Naive B cell (primary cell): Measurements from ENCODE around the gene KRT32. TPM values are rescaled to one million over a fixed set of nuclear protein-coding genes. Genes with fewer than 3 reads are reported as not detected.
"Not testable (repeated sequence)": the region's sequence is repeated elsewhere in the genome, so short reads cannot be mapped to it uniquely, and the experiment has no call there.

ENCODE experiments used
- ATAC-seq, 2 donors: fragments of 150-1000 bp; cut with Tn5 transposase; 2 replicates each; pipeline ENCODE4 v1.10.0; 2021; ENCODE audit warnings: low read depth in 2 of 2, mild to moderate bottlenecking in 2 of 2, moderate library complexity in 2 of 2
- DNase-seq: peaks from one replicate; pipeline ENCODE4 v3.0.0; 2022
- H3K27ac Mint-ChIP-seq, 6 donors: one replicate each; pipeline ENCODE4 v1.8.0; 2020 to 2022; ENCODE audit warnings: mild to moderate bottlenecking in 6 of 6, mixed read lengths in 6 of 6, moderate library complexity in 5 of 6, inconsistent platforms in 2 of 6
- H3K27me3 Mint-ChIP-seq, 3 donors: one replicate each; pipeline ENCODE4 v1.8.0; 2021 to 2022; ENCODE audit warnings: mixed read lengths in 3 of 3, mild to moderate bottlenecking in 1 of 3
- H3K36me3 Mint-ChIP-seq, 2 donors: one replicate each; pipeline ENCODE4 v1.8.0; 2020 to 2022; ENCODE audit warnings: mixed read lengths in 2 of 2, inconsistent platforms in 1 of 2, mild to moderate bottlenecking in 1 of 2
- H3K4me1 Mint-ChIP-seq, 3 donors: one replicate each; pipeline ENCODE4 v1.8.0; 2020 to 2022; ENCODE audit warnings: mixed read lengths in 3 of 3, inconsistent platforms in 1 of 3, mild to moderate bottlenecking in 1 of 3, moderate library complexity in 1 of 3
- H3K4me3 Mint-ChIP-seq, 8 donors: one replicate each; pipeline ENCODE4 v1.8.0; 2020 to 2022; ENCODE audit warnings: mild to moderate bottlenecking in 8 of 8, mixed read lengths in 8 of 8, moderate library complexity in 8 of 8, inconsistent platforms in 2 of 8
- H3K9me3 Mint-ChIP-seq, 7 donors: one replicate each; pipeline ENCODE4 v1.8.0; 2020 to 2022; ENCODE audit warnings: mixed read lengths in 7 of 7, mild to moderate bottlenecking in 5 of 7, inconsistent platforms in 2 of 7, moderate library complexity in 1 of 7
- polyA plus RNA-seq, 6 donors: library from polyadenylated mRNA; unstranded; fragments of 300-500 nt; fragmentation: Illumina TruSeq; gene quantifications; one replicate each; pipeline ENCODE4 v1.2.3, GENCODE V29; 2021; ENCODE audit warnings: low read depth in 6 of 6

Gene KRT32
- polyA plus RNA-seq, 6 donors from 2014 or later: not detected

DNA sequence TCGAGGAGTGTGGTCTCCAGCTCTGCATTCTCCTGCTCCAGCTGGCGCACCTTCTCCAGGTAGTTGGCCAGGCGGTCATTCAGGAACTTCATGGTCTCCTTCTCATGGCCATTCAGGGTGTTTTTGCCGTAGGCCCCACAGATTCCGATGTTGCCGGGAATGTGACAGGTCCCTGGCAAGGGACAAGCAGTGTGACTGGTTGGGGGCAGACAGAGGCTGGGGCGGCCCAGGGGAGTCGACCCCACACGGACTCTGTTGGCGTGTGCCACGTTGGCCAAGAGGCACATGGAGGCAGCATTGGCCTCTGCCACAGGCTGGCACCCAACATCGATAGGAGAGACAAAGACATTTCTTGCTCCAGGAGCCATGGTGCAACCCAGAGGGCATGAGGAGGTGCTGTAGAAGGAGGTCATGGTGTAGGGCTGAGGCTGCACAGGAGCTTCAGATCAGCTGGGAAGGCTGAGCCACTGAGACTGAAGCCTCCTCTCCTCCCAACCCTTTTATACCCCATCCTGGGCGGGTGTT lies 43.0 kb downstream of the KRT32 start, which contains the start of gene KRT37:
Gene KRT37 (minus strand): TSS at position 475 of the 525 bp plus-strand sequence. CDS start 62 bp downstream, at position 413.
- ATAC-seq (no peak), DNase-seq (no peak)
- no peak within 1 kb of the TSS for H3K4me3 Mint-ChIP-seq
- H3K4me1 Mint-ChIP-seq: no peaks in the 10 kb centered on the region
- no peaks in the 10 kb centered on the region for H3K36me3 Mint-ChIP-seq
- peaks cover 20 to 35% (median 33%) of the 10 kb centered on the region in 3 donors for H3K27me3 Mint-ChIP-seq
- no peak within 1 kb of the TSS for H3K27ac Mint-ChIP-seq
- H3K9me3 Mint-ChIP-seq: peaks cover 0 to 2% (median 0%) of the 10 kb centered on the region in 7 donors

DNA sequence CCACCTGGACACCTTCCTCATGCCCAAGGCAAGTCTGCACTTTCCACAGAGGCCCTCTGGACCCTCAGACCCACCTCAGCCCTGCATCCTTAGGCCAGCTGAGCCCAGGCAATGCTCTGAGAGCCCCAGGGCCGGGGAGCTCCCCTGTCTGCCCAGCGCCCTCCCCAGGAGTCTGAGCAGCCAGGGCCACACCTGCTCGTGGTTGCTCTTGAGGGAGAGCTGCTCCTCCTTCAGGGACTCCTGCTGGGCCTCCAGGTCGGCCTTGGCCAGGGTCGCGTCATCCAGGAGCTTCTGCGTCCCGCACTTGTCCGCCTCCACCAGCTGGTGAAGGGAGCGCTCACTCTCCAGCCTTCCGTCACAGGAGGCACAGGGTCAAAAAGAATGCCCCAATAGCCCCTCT lies 44.6 kb downstream of the KRT32 start:
- H3K27me3 Mint-ChIP-seq: peaks cover 18 to 26% (median 20%) of the 10 kb centered on the region in 3 donors
- H3K9me3 Mint-ChIP-seq, H3K4me1 Mint-ChIP-seq, H3K27ac Mint-ChIP-seq, ATAC-seq, H3K36me3 Mint-ChIP-seq, H3K4me3 Mint-ChIP-seq, DNase-seq: not testable (repeated sequence)

DNA sequence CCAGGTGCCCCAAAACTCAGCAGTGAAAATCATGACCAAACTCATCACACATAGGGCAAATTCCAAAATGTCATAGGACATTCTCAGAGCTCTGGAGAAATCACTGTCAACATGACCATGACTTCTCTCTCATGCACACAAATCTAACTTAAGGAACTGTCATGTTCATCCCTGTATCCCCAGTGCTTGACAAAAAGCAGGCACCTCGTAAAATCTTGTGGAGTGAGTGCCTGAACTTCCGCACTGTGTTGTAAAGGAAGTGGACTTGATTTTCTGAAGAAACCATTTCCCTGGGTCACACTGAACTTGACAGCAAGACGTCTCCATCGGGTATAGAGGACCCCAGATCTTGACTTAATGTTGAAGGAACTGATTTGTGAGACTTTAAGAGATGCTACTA lies 45.6 kb downstream of the KRT32 start:
- Mint-ChIP-seq H3K27ac (no peak overlapping the region), H3K4me1 (peaks cover 6 to 9% (median 9%) of the 10 kb centered on the region in 3 donors), H3K27me3 (peaks cover 17 to 26% (median 18%) of the 10 kb centered on the region in 3 donors), H3K9me3 (peaks cover 0 to 2% (median 0%) of the 10 kb centered on the region in 7 donors), H3K36me3 (no peaks in the 10 kb centered on the region), H3K4me3 (peak overlapping the region in 1 of 8 donors; percentile 51)
- ATAC-seq: no peak
- DNase-seq: no peak

DNA sequence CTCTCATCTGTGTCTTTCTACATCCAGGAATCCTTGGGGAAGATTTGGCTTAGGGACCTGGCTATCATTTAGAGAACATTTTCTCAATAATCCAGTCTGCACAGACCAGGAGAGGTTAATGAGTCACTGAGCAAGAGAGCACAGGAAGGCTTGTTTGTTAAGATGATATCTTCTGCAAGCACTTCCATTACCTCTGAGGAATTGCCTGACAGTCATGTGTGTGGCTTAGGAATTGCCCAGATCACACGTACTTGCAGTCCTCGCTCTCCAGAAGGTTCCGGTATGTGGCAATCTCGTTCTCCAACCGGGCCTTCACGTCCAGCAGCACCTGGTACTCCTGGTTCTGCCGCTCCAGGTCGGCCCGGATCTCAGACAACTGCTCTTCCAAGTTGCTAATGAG lies 46.1 kb downstream of the KRT32 start:
- peaks cover 0 to 2% (median 0%) of the 10 kb centered on the region in 7 donors for H3K9me3 Mint-ChIP-seq
- H3K4me3 Mint-ChIP-seq: no peak overlapping the region
- DNase-seq (no peak), ATAC-seq (no peak)
- peaks cover 17 to 26% (median 18%) of the 10 kb centered on the region in 3 donors for H3K27me3 Mint-ChIP-seq
- H3K36me3 Mint-ChIP-seq: no peaks in the 10 kb centered on the region
- H3K4me1 Mint-ChIP-seq: peaks cover 6 to 9% (median 9%) of the 10 kb centered on the region in 3 donors
- no peak overlapping the region for H3K27ac Mint-ChIP-seq

DNA sequence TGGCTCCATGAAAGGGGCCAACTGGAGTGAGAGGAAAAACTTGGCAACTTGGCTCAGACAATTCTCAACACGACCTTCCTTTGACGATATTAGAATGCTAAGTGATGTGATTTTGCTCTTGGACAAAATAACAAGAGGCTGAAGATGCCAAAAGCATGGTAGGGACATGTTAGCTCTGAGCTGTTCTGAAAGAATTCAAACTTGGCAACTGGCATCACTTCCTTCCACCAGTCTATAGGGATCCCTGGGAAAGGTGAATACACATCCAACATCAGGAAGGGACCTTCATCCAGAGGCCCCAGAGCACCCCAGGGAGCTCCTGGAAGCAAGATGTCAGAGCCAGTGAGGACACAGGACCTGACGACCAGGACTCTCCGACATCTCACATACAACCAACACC lies 47.1 kb downstream of the KRT32 start:
- Mint-ChIP-seq H3K4me1 (peaks cover 6 to 9% (median 9%) of the 10 kb centered on the region in 3 donors), H3K27me3 (peaks cover 14 to 26% (median 21%) of the 10 kb centered on the region in 3 donors), H3K9me3 (peaks cover 0 to 2% (median 0%) of the 10 kb centered on the region in 7 donors), H3K4me3 (no peak overlapping the region), H3K36me3 (no peaks in the 10 kb centered on the region), H3K27ac (no peak overlapping the region)
- ATAC-seq (no peak), DNase-seq (no peak)

DNA sequence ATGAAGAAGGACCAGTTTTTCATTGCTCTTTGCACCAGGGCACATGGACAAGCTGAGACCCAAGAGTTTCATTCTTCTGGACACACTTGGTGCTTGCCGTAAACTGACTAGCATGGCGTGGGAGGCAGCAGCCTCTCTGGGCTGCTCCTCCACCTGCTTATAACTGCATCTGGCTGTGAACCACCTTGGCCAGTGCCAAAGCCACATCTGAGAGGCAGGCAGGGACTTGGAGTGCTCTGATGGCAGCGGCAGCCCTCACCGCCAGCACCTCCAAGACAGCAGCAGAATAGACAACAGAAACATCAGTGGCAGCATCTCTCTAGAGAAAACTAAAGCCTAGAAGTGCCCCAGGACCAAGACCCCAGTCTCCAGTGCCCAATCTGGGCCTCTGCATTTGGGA lies 47.5 kb downstream of the KRT32 start:
- no peaks in the 10 kb centered on the region for H3K36me3 Mint-ChIP-seq
- no peak overlapping the region for H3K27ac Mint-ChIP-seq
- peaks cover 12 to 28% (median 24%) of the 10 kb centered on the region in 3 donors for H3K27me3 Mint-ChIP-seq
- peaks cover 0 to 2% (median 0%) of the 10 kb centered on the region in 7 donors for H3K9me3 Mint-ChIP-seq
- no peak overlapping the region for H3K4me3 Mint-ChIP-seq
- DNase-seq (no peak), ATAC-seq (no peak)
- peaks cover 6 to 9% (median 9%) of the 10 kb centered on the region in 3 donors for H3K4me1 Mint-ChIP-seq

DNA sequence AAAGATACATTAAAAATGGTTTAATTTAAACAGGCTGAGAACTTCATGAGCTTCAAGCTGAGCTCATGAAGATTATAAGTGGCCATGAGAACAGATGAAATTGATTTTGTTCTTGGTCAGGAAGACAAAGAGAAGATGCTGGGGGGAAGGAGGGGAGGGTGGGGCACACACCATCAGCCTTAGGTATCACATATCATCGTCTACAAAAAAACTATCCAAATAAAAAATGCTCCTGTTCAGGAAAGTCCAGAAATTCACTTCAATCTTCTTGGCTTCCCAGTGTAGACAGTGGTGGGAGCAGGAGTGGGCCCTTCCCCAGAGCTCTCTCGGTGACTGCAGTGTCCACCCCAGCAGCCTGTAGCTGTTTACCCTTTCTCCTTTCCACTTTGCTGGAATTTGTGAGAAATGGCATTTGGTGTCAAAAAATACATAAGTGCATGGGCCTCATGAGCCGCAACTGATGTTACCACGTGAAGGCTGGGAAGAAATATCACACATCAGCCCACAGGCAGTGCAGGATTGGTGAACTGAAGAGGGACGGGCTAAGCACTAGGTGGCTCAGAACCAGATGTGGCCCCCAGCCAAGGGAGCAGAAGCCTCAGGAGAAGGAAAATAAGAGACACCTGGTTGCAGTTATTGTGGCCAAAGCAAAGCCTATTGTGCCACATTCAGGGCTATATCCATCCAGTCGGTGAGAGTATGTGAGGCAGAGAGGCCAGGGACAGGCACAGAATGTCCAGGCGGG lies 48.9 kb downstream of the KRT32 start:
- H3K27ac Mint-ChIP-seq: peak overlapping the region in 1 of 6 donors; percentile 86
- peaks cover 17 to 39% (median 26%) of the 10 kb centered on the region in 3 donors for H3K27me3 Mint-ChIP-seq
- H3K4me3 Mint-ChIP-seq: no peak overlapping the region
- no peaks in the 10 kb centered on the region for H3K36me3 Mint-ChIP-seq
- DNase-seq (no peak), ATAC-seq (no peak)
- H3K4me1 Mint-ChIP-seq: peaks cover 6 to 9% (median 9%) of the 10 kb centered on the region in 3 donors
- H3K9me3 Mint-ChIP-seq: no peaks in the 10 kb centered on the region

DNA sequence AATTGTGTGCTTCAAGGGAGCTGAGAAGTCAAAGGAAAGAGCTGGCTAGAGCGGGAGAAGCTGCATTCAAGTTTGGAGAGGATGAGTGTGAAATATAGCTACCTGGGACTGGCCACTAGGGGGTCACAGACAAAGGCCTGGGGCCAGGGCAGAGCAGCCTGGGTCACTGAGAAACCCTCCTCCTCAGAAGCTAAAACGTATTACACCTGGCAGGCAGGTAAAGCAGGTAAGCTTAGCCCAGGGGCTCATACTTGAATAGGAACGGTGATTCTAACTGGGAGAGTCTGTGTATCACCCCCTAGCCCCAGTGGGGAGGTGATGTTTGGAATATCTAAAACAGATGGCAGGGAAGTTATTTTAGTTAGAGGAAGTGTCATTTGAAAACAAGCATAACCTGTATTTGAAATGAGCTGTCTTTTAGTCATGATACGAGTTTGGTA lies 49.6 kb downstream of the KRT32 start:
- Mint-ChIP-seq H3K27ac (peak overlapping the region in 1 of 6 donors; percentile 86), H3K9me3 (no peaks in the 10 kb centered on the region), H3K36me3 (no peaks in the 10 kb centered on the region), H3K4me1 (peaks cover 6 to 9% (median 9%) of the 10 kb centered on the region in 3 donors), H3K4me3 (peak overlapping the region in 1 of 8 donors; percentile 51), H3K27me3 (peaks cover 17 to 35% (median 20%) of the 10 kb centered on the region in 3 donors)
- peak; percentile 3 for DNase-seq
- ATAC-seq: peak; percentile 43 to 47

DNA sequence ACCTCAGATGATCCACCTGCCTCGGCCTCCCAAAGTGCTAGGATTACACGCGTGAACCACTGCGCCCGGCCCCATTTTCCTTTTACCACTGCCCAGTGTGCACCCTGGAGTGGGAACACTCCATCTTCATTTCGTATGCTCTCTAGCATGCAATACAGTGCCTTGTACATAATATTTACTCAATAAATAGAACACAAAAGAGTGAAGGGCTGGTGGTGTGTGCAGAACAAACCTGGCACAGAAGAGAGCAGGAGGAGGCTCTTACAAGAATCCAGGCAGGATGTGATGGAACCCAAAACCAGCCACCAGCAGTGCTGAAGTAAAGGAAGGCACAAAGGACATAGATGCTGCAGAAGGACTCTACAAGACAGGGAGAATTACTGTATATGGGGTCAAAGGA lies 50.1 kb downstream of the KRT32 start:
- H3K4me3 Mint-ChIP-seq: no peak overlapping the region
- DNase-seq (no peak), ATAC-seq (no peak)
- H3K27ac Mint-ChIP-seq: no peak overlapping the region
- peaks cover 17 to 39% (median 25%) of the 10 kb centered on the region in 3 donors for H3K27me3 Mint-ChIP-seq
- peaks cover 6 to 9% (median 9%) of the 10 kb centered on the region in 3 donors for H3K4me1 Mint-ChIP-seq
- H3K9me3 Mint-ChIP-seq: no peaks in the 10 kb centered on the region
- H3K36me3 Mint-ChIP-seq: no peaks in the 10 kb centered on the region

DNA sequence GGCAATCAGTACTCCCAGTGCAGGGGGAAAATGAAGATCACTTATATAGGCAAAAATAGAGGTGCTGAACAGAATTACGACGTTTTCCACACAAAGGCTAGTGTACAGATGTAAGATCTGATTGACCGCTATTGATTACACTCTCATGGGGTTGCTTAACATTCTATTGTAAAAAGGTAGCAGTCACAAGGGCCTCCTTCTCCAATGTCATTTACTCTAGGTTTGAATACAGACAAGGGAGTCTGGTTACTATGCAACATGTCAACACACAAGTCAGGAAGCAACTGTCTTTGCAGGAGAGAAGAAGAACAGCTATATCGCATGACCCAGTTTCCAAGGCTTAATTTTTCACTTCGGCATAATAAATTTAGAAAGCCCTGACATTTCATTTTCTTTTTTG lies 50.7 kb downstream of the KRT32 start:
- DNase-seq (no peak), ATAC-seq (no peak)
- no peak overlapping the region for H3K4me3 Mint-ChIP-seq
- peak overlapping the region in 1 of 6 donors; percentile 34 for H3K27ac Mint-ChIP-seq
- H3K27me3 Mint-ChIP-seq: peaks cover 15 to 44% (median 29%) of the 10 kb centered on the region in 3 donors
- H3K9me3 Mint-ChIP-seq: no peaks in the 10 kb centered on the region
- H3K36me3 Mint-ChIP-seq: no peaks in the 10 kb centered on the region
- peaks cover 6 to 9% (median 9%) of the 10 kb centered on the region in 3 donors for H3K4me1 Mint-ChIP-seq

DNA sequence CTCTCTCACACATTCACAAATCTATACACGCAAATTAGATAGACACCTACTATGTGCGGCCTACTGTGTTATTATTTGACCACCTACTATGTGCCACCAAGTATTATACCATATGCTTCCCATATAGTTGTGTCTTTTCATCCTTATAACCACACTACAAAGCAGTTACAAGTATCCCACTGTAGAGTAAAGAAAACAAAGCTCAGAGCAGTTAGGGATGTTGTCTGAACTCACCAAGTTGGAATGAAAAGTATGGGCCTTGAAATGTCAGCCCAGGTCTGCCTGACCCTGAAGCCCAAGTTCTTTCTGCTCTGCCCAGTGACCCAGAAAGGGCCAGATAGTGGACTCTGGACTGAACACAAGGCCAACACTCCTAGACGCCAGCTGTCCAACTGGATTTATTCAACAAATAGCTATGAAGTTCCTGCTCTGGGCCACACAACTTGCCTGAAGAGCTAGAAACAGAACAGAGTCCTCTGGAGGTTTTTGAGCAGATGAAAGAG lies 51.3 kb downstream of the KRT32 start:
- DNase-seq (no peak), ATAC-seq (no peak)
- H3K9me3 Mint-ChIP-seq: peaks cover 0 to under 1% (median 0%) of the 10 kb centered on the region in 7 donors
- no peak overlapping the region for H3K4me3 Mint-ChIP-seq
- peaks cover 6 to 9% (median 9%) of the 10 kb centered on the region in 3 donors for H3K4me1 Mint-ChIP-seq
- peaks cover 12 to 41% (median 29%) of the 10 kb centered on the region in 3 donors for H3K27me3 Mint-ChIP-seq
- H3K27ac Mint-ChIP-seq: no peak overlapping the region
- no peaks in the 10 kb centered on the region for H3K36me3 Mint-ChIP-seq

DNA sequence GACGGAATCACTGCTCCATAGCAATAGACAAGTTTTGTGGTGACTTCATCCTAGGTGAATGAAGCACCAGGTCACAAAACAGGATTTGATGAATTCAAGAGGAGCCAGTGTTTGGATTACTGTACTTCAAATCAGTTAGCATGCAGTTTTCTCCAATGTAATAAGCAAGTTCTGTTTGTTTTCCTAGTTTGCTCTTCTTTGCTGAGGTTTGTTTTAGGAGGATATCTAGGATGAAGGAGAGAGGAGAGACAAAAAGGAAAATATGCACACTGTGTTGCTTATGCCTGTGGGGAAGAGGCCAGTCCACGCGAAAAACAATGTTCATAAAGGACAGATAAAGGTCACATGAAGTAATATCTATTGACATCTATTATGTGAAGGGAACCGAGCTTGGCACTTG lies 51.8 kb downstream of the KRT32 start:
- ATAC-seq (no peak), DNase-seq (no peak)
- peaks cover 6 to 9% (median 9%) of the 10 kb centered on the region in 3 donors for H3K4me1 Mint-ChIP-seq
- peaks cover 0 to 1% (median 0%) of the 10 kb centered on the region in 7 donors for H3K9me3 Mint-ChIP-seq
- H3K27ac Mint-ChIP-seq: no peak overlapping the region
- H3K36me3 Mint-ChIP-seq: no peaks in the 10 kb centered on the region
- no peak overlapping the region for H3K4me3 Mint-ChIP-seq
- peaks cover 12 to 37% (median 29%) of the 10 kb centered on the region in 3 donors for H3K27me3 Mint-ChIP-seq

DNA sequence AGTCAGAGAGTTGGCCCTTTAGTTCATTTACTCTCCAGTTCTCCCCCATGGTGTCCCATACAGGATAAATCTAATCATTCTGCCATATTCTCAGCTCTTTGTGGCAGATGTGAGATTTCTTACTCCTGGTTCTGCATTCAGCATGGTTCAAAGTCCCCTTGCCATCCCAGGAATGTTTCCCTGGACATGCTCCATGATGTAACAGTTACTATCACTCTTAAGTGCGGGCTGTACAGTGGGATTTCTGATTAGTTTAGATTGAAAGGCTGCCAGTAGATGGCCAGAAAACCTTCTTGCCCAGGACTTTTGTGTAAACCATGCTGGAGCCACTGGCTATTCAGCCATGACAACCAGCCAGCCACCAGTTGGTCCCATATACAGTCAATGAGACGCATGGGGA lies 53.2 kb downstream of the KRT32 start:
- DNase-seq (no peak), ATAC-seq (no peak)
- peaks cover 0 to 1% (median 0%) of the 10 kb centered on the region in 7 donors for H3K9me3 Mint-ChIP-seq
- no peak overlapping the region for H3K27ac Mint-ChIP-seq
- H3K36me3 Mint-ChIP-seq: no peaks in the 10 kb centered on the region
- H3K4me3 Mint-ChIP-seq: no peak overlapping the region
- peaks cover 6 to 9% (median 9%) of the 10 kb centered on the region in 3 donors for H3K4me1 Mint-ChIP-seq
- peaks cover 14 to 44% (median 39%) of the 10 kb centered on the region in 3 donors for H3K27me3 Mint-ChIP-seq
